Activated T-cell treated with anti-CD3 and anti-CD28 coated beads, Interleukin-2, amount 50 U/mL, for 24 hours (primary cell): ENCODE data around the gene MESP1.

ENCODE experiments used
- DNase-seq: peaks from one replicate; pipeline ENCODE4 v3.0.0-alpha.2; 2020
- H3K27ac Mint-ChIP-seq: 2 replicates; pipeline ENCODE4 v1.8.0; 2020; ENCODE audit warnings: mild to moderate bottlenecking, mixed read lengths
- H3K27me3 Mint-ChIP-seq: 2 replicates; pipeline ENCODE4 v1.8.0; 2020; ENCODE audit warnings: mixed read lengths
- H3K36me3 Mint-ChIP-seq: 2 replicates; pipeline ENCODE4 v1.8.0; 2020; ENCODE audit warnings: low read depth, mixed read lengths
- H3K4me1 Mint-ChIP-seq: 2 replicates; pipeline ENCODE4 v1.8.0; 2020; ENCODE audit warnings: low read depth, mixed read lengths
- H3K4me3 Mint-ChIP-seq: 2 replicates; pipeline ENCODE4 v1.8.0; 2020; ENCODE audit warnings: mild to moderate bottlenecking, moderate library complexity, mixed read lengths
- H3K9me3 Mint-ChIP-seq: 2 replicates; pipeline ENCODE4 v1.8.0; 2020; ENCODE audit warnings: mixed read lengths

MESP1 gene

GRCh38 chr15:89772932-89773583 lies 22.0 kb upstream of the MESP1 start:
- DNase-seq, result no peak

DNA sequence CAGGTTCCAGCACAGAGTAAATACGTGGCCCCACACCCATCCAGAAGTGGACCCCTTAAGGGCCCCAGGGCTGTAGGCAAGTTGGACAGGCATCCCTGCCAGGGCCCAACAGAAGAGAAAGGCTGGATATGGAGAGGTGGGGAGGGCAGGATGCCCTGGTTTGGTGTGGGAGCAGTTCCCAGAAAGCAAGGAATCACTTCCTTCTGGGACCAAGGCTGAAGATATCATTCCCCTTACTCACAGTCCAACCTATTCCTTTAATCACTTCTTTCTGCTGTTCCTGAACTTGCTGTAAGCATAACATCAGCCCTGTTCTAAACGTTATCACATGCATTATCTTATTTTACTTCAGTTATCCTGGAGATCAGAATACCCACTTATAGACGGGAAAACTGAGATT lies 19.0 kb upstream of the MESP1 start:
- Mint-ChIP-seq H3K27ac (no peak overlapping the region), H3K9me3 (no peaks in the 10 kb centered on the region), H3K27me3 (peaks cover 4% of the 10 kb centered on the region), H3K4me3 (no peak overlapping the region), H3K4me1 (no peaks in the 10 kb centered on the region), H3K36me3 (no peaks in the 10 kb centered on the region)
- DNase-seq, result no peak

More at GRCh38 chr15:89772932-89773583, 22.0 kb upstream of the MESP1 start:
- Mint-ChIP-seq H3K36me3 (no peaks in the 10 kb centered on the region), H3K27ac (no peak overlapping the region), H3K27me3 (peaks cover 23% of the 10 kb centered on the region), H3K4me1 (peaks cover 2% of the 10 kb centered on the region), H3K9me3 (no peaks in the 10 kb centered on the region), H3K4me3 (no peak overlapping the region)

DNA sequence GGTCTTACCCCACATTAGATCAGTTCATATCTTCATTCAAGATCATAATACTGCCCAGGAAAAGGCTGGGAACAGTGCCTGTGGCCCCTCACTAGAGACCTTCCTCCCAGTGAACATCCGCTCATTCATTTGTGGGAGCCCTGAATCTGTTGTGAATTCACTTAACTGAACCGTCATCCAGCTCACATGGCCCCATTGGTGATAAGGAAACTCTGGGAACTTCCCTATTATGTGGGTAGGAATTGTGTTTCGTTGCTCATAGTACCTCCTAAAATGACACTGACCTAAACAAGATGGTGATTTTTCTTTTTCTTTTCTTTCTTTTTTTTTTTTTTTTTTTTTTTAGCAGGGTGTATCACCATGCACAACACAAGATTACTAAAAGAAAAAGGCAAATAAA lies 18.3 kb upstream of the MESP1 start:
- DNase-seq, result no peak
- Mint-ChIP-seq H3K4me1 (no peaks in the 10 kb centered on the region), H3K36me3 (no peaks in the 10 kb centered on the region)

GRCh38 chr15:89768071-89768500 lies 17.0 kb upstream of the MESP1 start:
- H3K9me3 Mint-ChIP-seq, result no peaks in the 10 kb centered on the region
- H3K4me3 Mint-ChIP-seq, result no peak overlapping the region
- H3K27ac Mint-ChIP-seq, result no peak overlapping the region
- H3K36me3 Mint-ChIP-seq, result no peaks in the 10 kb centered on the region
- H3K4me1 Mint-ChIP-seq, result no peaks in the 10 kb centered on the region
- DNase-seq, result no peak
- no peaks in the 10 kb centered on the region for H3K27me3 Mint-ChIP-seq

More for the DNA sequence above, 18.3 kb upstream of the MESP1 start:
- Mint-ChIP-seq H3K27ac (no peak overlapping the region), H3K9me3 (no peaks in the 10 kb centered on the region), H3K27me3 (peaks cover 4% of the 10 kb centered on the region), H3K4me3 (no peak overlapping the region)

DNA sequence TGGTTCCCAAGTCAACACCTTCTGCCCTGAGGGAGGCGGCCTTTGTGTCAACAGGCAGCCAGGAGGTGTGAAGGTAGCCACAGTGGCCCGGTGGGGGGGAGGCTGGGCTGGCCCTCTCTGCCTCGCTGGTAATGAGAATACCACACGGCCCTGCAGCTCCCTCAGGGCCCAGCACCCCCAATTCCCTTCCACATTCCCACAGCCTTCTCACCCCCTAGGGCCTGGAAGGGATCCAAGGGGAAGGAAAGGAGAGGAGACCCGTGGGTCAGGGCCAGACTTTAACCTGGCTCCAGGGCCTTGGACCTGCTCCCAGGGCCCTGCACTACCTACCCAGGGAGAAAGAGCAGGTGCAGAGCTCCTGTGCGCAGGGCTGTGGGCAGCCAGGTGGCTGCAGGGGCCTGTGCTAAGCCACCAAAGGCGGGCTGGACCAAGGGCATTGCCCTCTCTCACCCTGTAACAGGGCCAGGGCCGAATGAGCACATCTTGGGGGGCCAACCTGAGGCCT lies 16.4 kb upstream of the MESP1 start:
- Mint-ChIP-seq H3K27me3 (no peaks in the 10 kb centered on the region), H3K27ac (no peak overlapping the region), H3K4me3 (no peak overlapping the region), H3K36me3 (no peaks in the 10 kb centered on the region), H3K4me1 (no peaks in the 10 kb centered on the region), H3K9me3 (no peaks in the 10 kb centered on the region)
- DNase-seq, result no peak

- Mint-ChIP-seq H3K36me3 (no peaks in the 10 kb centered on the region), H3K9me3 (no peaks in the 10 kb centered on the region), H3K4me3 (no peak overlapping the region), H3K27ac (no peak overlapping the region), H3K4me1 (no peaks in the 10 kb centered on the region), H3K27me3 (no peaks in the 10 kb centered on the region)
- no peak for DNase-seq
Observed at GRCh38 chr15:89766357-89767311, 15.6 kb upstream of the MESP1 start.

DNA sequence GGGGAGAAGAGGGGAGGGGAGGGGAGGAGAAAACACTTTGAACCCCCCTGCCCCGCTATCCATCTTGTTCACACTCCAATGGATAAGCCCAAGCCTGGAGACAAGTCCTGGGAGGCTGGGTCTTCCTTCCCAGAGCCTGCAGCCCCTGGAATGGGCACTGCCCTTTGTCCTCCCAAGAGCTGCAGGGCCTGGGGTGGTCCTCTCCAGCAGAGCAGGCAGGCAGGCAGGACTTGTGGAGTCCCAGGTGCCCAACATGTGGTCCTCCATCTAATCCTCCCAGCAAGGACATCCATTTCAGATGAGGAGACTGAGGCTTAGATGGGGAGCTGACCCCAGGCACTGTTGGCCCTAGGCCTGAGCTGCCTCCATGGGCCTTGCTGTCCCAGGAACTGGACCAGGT lies 14.6 kb upstream of the MESP1 start:
- H3K9me3 Mint-ChIP-seq, result no peaks in the 10 kb centered on the region
- H3K27ac Mint-ChIP-seq, result no peak overlapping the region
- H3K4me1 Mint-ChIP-seq, result no peaks in the 10 kb centered on the region
- no peaks in the 10 kb centered on the region for H3K27me3 Mint-ChIP-seq
- H3K36me3 Mint-ChIP-seq, result no peaks in the 10 kb centered on the region
- no peak overlapping the region for H3K4me3 Mint-ChIP-seq
- no peak for DNase-seq

GRCh38 chr15:89761929-89762328 lies 10.9 kb upstream of the MESP1 start:
- no peaks in the 10 kb centered on the region for H3K4me1 Mint-ChIP-seq
- no peak overlapping the region for H3K4me3 Mint-ChIP-seq
- no peaks in the 10 kb centered on the region for H3K9me3 Mint-ChIP-seq
- H3K27ac Mint-ChIP-seq, result no peak overlapping the region
- H3K27me3 Mint-ChIP-seq, result no peaks in the 10 kb centered on the region
- no peaks in the 10 kb centered on the region for H3K36me3 Mint-ChIP-seq
- DNase-seq, result no peak

- Mint-ChIP-seq H3K36me3 (no peaks in the 10 kb centered on the region), H3K27ac (no peak overlapping the region), H3K9me3 (no peaks in the 10 kb centered on the region), H3K4me3 (no peak overlapping the region), H3K4me1 (no peaks in the 10 kb centered on the region), H3K27me3 (no peaks in the 10 kb centered on the region)
- no peak for DNase-seq
Observed at GRCh38 chr15:89761009-89761831, 10.2 kb upstream of the MESP1 start.

- Mint-ChIP-seq H3K4me1 (no peaks in the 10 kb centered on the region), H3K27me3 (peaks cover 2% of the 10 kb centered on the region), H3K4me3 (no peak overlapping the region), H3K36me3 (no peaks in the 10 kb centered on the region), H3K27ac (no peak overlapping the region), H3K9me3 (no peaks in the 10 kb centered on the region)
- peak; percentile 82 for DNase-seq
Observed at GRCh38 chr15:89760303-89761008, 9.4 kb upstream of the MESP1 start.

DNA sequence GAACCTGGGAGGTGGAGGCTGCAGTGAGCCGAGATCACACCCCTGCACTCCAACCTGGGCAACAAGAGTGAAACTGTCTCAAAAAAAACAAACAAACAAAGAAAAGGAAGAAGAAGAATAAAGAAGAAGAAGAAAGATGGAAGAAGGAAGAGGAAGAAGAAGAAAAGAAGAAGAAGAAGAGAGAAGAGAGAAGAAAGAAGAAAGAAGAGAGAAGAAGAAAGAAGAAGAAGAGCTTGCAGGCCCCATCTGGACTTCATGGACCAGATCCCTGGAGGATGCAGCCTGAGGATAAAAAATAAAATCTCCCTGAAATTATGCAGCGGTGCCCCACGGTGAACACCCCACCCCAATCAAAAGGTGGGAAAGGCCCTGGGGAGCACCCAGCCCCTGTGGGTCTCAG lies 8.8 kb upstream of the MESP1 start:
- H3K27me3 Mint-ChIP-seq, result peaks cover 2% of the 10 kb centered on the region
- H3K4me3 Mint-ChIP-seq, result no peak overlapping the region
- H3K4me1 Mint-ChIP-seq, result no peaks in the 10 kb centered on the region
- H3K27ac Mint-ChIP-seq, result no peak overlapping the region
- no peaks in the 10 kb centered on the region for H3K9me3 Mint-ChIP-seq
- H3K36me3 Mint-ChIP-seq, result no peaks in the 10 kb centered on the region
- DNase-seq, result no peak

DNA sequence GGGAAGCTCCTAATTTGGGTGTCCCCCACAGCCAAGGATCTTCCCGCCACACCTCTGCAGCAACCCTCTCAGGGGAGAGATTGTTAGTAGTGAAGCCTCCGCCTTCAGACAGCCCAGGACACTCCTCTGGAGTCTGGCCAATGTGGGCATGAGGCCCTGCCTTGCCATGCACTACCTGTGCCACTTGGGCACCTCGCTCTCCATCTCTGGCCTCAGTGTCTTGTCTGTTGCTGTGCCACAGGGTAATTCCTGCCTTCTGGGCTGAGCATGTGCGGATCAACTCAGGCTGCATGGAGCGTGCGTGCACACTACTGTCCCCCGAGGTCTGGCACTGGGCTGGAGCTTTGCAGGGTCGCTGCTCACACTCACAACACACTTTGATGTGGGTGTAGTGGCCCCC lies 7.9 kb upstream of the MESP1 start:
- H3K9me3 Mint-ChIP-seq, result no peaks in the 10 kb centered on the region
- no peaks in the 10 kb centered on the region for H3K36me3 Mint-ChIP-seq
- peaks cover 2% of the 10 kb centered on the region for H3K27me3 Mint-ChIP-seq
- H3K4me1 Mint-ChIP-seq, result no peaks in the 10 kb centered on the region
- no peak for DNase-seq
- H3K4me3 Mint-ChIP-seq, result no peak overlapping the region
- no peak overlapping the region for H3K27ac Mint-ChIP-seq

DNA sequence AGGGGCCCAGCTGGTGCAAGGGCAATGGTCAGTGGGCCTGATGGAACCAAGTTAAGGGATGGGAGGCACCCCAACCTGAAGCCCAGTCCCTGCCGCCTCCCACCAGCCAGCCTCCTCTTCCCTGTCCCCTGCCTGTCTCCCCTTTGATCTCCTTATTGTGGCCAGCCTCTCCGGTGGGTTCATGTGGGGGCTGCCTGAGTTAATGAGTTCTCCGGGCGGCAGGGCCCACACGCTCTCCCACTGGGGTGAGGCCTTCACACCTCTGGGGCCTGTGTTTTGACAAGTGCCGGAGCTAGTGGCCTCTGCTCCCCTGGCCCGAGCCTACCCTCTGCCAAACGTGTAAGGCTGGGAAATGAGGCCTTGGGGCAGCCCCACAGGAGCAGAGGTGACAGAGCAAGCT lies 7.2 kb upstream of the MESP1 start:
- no peak for DNase-seq
- H3K4me3 Mint-ChIP-seq, result no peak overlapping the region
- peaks cover 5% of the 10 kb centered on the region for H3K27me3 Mint-ChIP-seq
- no peak overlapping the region for H3K27ac Mint-ChIP-seq
- no peaks in the 10 kb centered on the region for H3K36me3 Mint-ChIP-seq
- no peaks in the 10 kb centered on the region for H3K4me1 Mint-ChIP-seq
- no peaks in the 10 kb centered on the region for H3K9me3 Mint-ChIP-seq

DNA sequence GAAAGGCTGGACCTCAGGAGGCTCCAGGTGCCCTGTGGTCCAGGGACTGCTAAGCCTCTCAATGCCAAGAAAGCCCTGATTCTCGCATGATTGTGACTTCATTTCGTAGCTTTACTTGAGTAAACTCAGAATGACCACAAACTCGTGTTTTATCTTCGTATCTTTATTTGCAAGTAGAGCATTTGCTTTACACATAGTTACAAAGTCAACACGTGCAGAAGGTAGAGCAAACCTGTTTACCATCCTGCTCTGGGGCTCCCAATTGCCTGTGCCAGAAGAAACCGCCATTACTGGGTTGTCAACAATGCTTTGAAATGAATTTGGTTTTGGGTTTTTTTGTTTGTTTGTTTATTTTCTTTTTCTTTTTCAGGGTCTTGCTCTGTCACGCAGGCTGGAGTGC lies 5.8 kb upstream of the MESP1 start:
- no peaks in the 10 kb centered on the region for H3K4me1 Mint-ChIP-seq
- H3K4me3 Mint-ChIP-seq, result no peak overlapping the region
- no peak for DNase-seq
- no peaks in the 10 kb centered on the region for H3K36me3 Mint-ChIP-seq
- peaks cover 11% of the 10 kb centered on the region for H3K27me3 Mint-ChIP-seq
- H3K9me3 Mint-ChIP-seq, result no peaks in the 10 kb centered on the region
- no peak overlapping the region for H3K27ac Mint-ChIP-seq
